ENCODE measurements around the gene ST3GAL4. TPM values are rescaled to one million over a fixed set of nuclear protein-coding genes. Genes with fewer than 3 reads are reported as not detected.

ST3GAL4 gene
- 23.8 TPM for total RNA-seq

DNA sequence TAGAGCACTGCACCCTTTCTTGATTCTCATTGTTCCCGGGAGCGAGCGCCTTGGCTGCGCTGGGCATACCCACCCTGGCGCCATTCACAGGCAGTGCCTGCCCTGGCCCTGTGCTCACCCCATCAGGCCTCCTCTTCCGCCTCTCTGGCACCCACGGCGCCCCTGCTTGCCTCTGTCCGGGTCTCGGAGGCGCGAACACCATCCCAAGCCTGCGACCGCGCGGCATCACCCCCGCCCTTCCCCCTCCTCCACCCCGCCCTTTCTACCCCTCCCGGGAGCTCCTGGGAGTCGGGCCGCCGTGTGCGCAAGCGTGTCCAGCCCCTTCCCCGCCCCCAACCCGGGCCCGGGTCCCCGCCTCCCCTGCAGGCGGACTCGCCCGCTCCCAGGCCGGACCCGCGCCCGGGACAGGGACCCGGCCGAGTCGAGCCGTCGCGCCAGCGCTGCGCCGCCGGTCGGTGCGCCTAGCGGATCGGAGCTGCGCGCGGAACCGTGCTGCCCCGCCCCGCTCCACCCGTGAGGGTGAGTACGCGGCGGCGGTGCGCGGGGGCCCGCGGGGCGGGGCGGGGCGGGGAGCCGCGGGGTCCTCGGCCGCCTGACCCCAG is at the start of gene ST3GAL4:
TSS of gene ST3GAL4 (plus strand) at position 363 of the 602 bp plus-strand sequence. CDS start 50,470 bp downstream, outside the sequence.

Small RNA genes within 50 kb of the gene (small RNA-seq; reads per million reads assigned to genes)
- not detected for gene AP001318.3 (ENCODE audit: low replicate concordance)

Other genes starting within 250 kb of the ST3GAL4 start
- gene RPUSD4, start 144.0 kb upstream of the ST3GAL4 start, total RNA-seq: 32.2 TPM
- gene FAM118B, start 143.9 kb upstream of the ST3GAL4 start, total RNA-seq: 14.1 TPM
- gene SRPRA, start 86.8 kb upstream of the ST3GAL4 start, total RNA-seq: 38.0 TPM
- gene FOXRED1, start 86.5 kb upstream of the ST3GAL4 start, total RNA-seq: 25.2 TPM
- gene TIRAP, start 72.6 kb upstream of the ST3GAL4 start, total RNA-seq: 9.0 TPM
- 9.7 TPM for gene DCPS, start 51.6 kb upstream of the ST3GAL4 start, total RNA-seq